ENCODE data around the gene TRPM3.
A peak's percentile ranks its signal among the peaks of the same experiment; 100 is the strongest.
"Not testable (repeated sequence)": the region's sequence is repeated elsewhere in the genome, so short reads cannot be mapped to it uniquely, and the experiment has no call there.

TRPM3 gene

DNA sequence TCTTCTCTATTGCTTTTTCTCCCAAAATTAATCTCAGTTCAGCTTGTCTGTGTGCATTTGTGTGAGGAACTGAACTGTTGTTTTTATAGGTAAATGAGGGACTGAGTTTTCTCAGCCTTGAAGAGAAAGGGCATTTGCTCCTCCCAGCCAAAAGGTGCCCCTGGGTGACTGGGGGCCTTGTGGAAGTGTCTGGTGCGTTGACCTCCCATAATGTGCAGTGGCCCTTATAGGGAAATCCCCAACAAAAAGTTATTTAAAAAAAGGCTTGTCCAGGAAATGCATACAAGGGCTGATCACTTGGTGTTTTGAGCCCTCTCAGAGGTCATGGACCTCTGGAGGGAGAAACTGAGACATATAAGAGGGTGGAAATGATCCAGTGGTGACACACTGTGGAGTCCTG lies 467.3 kb downstream of the TRPM3 start:
- DNase-seq, result no peak

DNA sequence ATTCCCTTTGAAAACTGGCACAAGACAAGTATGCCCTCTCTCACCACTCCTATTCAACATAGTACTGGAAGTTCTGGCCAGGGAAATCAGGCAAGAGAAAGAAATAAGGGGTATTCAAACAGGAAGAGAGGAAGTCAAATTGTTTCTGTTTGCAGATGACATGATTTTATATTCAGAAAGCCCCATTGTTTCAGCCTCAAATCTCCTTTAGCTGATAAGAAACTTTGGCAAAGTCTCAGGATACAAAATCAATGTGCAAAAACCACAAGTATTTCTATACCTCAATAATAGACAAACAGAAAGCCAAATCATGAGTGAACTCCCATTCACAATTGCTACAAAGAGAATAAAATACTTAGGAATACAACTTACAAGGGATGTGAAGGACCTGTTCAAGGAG lies 476.8 kb downstream of the TRPM3 start:
- not testable (repeated sequence) for DNase-seq

DNA sequence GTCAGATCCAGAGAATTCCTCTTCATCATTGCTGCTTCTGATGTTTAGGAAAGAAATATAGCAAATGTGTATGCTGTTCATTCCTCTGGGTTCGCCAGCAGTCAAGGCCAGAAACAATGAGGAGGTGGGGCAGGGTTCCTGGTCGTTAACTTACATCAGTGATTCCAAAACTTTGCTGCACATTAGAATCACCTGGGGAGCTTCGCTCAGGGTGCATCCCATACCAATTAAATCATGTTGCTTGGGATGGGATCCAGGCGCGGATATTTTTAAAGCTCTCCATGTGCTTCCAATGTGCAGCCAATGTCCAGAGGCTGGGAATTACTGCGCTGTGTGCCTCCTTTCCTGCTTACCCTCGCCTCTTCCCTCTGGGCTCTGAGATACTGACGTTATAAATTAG lies 479.1 kb downstream of the TRPM3 start:
- DNase-seq, result no peak

DNA sequence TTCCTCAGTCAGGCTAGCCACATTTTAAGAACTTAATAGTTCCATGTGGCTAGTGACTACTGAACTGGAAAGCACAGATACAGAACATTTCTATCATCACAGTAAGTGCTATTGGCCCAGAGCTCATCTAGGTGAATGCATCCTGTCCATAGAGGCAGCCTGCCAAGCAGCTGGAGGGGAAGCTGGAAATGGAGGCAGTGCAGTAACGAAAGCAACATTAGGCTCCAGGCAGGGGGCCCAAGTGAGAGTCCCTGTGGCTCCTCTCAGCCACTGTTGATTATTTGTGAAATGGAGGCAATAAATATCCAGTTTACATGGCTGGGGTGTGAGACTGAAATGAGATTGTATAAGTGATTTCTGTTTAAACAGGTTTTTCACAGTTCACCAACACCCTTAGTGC lies 479.8 kb downstream of the TRPM3 start:
- DNase-seq, result no peak

DNA sequence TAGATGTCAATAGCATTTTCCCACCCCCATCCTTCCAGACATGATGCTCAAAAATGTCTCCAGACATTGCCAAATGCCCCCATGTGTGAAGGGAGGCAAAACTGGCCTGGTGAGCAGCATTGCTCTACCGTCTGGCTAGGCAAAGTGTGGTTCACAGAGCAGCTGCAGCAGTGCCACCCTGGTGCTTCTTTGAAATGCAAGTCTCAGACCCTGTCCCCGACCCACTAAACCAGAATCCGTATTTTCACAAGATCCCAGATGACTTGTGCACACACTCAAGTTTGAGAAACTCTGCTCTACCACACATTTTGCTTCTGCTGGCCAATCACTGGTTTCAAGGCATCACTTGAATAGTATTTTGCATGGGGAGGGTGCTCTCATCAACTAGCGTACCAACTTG lies 480.4 kb downstream of the TRPM3 start:
- no peak for DNase-seq

DNA sequence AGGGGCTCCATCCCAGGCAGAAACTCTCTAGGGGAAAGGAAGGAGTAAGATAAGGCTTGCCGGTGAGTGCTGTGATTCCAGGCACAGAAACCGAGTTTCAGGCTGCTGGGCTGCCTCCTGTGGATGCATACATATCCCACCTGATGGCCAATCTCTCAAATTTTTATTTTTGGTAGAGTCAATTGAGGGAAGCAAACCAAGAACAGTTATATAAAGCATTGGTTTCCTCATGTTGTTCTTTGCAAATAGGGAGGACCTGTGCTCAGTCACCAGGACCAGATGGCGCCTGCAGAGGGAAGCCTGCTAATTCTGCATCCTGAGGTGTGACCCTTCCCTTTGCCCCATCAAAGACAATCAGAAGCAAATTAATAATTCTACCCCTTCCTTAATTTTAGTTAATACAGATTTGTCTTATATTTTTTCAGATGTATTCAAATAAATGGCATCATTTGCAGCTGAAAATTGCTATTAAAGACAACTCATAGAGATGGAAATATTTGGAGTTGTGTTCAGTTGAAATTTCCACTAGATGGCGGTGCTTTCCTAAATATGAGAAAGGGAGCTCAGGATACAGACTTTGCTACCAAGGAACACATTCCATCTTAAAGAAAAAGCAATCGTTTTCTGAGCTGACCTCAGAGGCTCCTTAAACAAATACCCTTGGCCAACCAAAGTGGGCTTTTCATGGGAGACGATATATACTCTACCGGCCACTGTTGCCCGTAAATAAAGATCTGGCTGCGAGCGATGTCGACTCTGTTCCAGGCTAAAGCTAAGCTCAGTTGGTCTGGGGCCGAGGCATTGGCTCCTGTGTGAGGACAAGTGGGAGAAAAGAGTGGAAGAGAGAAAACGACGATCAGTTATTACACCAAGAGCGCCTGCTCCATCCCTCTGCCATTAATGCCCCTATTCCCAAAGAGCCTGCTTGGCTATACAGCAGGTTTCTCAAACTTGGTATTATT lies 481.3 kb downstream of the TRPM3 start:
- peak; percentile 31 for DNase-seq

DNA sequence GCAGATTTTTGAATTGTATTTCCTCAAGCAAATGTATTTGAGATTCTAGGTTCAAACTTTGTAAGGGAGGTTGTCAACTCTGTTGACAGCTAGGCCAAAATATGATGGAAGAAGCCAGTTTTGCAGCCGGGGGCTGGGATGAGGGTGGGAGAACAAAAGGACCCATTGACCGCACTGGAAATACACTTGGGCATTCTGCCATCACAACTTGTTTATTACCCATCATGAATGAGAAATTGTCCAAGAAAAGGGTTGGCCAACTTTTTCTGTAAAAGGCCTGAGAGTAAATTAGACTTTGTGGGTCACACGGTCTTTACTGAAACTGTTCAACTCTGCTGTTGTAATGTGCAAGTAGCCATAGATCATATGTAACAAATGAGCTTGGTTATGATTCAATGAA lies 485.6 kb downstream of the TRPM3 start:
- no peak for DNase-seq

DNA sequence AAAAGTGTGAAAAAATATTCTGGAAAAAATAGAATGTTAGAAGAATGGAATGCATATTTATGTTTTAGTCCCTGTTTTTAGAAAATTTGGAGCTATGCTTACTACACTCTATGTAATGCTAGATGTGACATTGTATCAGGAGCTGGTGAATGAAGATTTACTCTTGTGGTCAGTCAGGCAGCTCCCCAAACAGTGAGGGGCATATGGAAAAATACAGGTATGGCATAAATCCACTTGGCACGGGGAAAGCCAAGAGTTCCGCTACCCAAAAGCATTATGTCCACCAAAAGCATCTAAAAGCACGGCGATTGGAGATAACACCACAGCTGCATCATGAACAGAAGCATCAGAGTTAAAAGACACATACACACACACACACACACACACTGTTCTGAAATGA lies 486.7 kb downstream of the TRPM3 start:
- DNase-seq, result no peak

DNA sequence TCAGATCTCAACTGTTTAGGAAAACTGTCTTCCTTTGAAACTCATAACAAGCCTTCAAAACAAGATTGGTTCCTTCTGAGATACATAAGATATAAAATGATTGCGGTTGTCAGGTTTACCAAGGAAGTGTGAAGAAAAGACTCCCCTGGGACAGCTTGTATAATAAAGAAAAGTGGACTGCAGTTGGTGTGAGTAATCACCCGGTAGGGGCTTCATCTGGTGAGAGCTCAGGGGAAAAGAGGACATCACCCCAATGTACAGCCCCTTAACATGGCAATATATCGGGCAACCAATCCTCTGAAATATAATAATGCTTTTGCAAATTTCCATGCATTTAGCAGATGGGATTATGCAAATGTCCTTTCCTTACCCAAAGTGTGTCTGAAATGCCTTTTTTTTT lies 490.4 kb downstream of the TRPM3 start:
- DNase-seq, result no peak

DNA sequence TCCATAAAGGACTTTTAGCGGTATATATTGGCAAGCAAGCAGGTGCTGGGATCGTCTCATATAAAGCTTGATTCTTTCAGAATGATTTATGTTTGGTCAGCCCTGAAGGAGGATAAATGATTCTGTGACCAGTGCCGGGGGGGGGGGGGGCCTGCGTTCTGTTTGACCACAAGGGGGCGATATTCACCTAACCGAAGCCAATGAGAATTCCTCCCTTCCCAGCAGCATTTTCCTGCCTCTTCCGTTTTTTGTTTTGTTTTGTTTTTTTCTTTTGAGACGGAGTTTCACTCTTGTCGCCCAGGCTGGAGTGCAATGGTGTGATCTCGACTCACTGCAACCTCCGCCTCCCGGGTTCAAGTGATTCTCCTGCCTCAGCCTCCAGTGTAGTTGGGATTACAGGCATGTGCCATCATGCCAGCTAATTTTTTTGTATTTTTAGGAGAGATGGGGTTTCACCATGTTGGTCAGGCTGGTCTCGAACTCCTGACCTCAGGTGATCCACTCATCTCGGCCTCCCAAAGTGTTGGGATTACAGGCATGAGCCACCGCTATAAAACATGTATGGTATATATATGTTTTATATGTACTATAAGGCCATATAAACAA lies 492.2 kb downstream of the TRPM3 start:
- not testable (repeated sequence) for DNase-seq

DNA sequence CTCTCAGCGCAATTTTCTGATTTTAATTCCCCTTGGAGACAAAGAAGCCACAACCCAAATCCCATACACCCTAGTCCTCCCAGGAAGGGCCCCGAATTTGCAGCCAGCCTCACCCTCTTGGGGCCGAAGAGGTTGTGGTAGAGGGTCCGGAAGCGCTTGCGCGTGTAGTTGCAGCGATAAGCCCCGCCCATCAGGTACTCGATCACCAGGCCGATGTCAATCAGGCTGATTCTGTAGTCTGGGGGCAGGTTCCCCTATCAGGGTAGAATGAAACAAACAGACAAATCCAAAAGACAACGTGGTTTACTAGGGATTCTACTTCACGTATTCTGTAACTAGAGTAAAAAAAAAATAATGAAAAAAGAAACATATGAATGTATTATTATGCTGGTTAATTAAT lies 496.3 kb downstream of the TRPM3 start:
- no peak for DNase-seq

DNA sequence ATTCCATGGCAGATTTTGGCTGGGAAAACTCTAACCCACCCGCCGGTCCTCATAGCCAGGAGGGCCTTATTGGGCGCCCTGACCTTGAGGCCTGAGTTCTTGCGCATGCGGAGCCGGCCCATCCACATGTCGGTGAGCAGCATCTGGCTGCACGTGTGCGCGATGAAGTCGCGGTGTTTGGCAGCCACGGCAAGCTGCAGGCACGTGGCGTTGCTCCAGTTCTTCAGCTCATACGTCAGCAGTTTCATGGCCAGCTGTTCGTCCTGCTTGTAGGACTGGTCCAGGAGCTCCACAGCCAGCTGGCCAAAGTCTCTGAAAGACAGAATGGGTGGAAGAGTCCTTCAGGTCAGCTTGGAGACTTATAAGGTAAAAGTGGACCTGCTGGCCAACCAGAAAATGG lies 502.6 kb downstream of the TRPM3 start:
- DNase-seq, result no peak

DNA sequence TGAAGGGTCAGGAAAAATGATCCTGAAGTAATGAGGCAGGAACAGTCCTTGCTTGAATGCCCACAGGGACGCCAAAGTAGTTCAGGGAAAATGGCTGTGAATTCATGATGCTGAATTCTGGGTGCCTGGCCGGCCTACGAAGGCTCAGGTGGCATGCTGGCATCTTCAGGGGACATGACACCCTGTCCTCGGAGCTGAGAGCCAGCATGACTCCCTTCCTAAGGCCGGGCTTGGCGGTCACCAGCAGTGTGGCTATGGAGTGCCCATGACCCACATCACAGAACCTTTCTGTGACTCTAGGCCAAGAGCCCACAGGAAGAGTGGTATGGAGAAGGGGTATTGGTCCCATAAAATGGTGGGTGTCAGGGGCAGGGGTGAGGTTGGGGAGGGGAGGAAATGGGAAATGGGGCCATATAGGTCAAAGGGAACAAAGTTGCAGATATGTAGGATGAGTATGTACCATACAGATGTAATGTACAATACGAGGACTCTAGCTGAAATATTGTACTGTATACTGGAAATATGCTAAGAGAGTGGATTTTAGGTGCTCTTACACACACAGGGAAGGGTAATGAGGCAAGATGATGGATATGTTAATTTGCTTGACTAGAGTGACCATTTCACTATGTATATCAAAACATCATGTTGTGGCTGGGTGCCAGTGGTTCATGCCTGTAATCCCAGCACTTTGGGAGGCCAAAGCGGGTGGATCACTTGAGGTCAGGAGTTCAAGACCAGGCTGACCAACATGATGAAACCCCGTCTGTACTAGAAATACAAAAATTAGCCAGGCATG lies 504.2 kb downstream of the TRPM3 start:
- no peak for DNase-seq

DNA sequence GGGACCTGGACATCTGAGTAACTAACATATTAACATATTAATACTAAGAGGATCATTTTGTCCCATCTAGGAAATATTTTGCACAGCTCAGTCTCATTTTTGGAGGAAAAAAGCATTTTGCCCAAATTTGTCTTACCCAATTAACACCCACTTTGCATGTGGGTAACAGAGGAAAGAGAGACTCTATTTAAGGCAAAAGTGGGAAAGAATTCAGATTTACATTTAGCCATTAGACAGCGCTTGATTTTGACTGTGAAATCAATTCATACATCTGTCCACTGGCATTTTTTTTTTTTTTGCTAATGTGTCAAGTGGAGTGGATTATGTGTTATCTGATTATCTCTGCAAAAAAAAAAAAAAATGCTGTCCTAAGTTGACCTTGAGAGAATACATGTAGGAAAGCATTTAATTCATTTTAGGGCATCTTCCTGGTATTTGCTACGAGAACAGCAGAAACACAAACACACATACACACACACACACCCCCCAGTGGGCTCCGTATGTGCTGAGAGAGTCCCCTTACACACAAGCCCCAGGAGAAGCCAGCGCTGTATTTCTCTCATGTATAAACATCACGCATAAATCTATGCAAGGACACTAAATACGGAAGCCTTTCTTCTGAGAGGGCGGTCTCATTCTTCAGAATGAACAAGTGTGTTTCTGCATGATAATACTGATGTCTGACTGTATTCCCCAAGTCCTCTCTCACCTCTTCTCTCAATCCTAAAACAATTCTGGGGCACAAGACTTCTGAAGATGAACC lies 505.0 kb downstream of the TRPM3 start:
- no peak for DNase-seq

DNA sequence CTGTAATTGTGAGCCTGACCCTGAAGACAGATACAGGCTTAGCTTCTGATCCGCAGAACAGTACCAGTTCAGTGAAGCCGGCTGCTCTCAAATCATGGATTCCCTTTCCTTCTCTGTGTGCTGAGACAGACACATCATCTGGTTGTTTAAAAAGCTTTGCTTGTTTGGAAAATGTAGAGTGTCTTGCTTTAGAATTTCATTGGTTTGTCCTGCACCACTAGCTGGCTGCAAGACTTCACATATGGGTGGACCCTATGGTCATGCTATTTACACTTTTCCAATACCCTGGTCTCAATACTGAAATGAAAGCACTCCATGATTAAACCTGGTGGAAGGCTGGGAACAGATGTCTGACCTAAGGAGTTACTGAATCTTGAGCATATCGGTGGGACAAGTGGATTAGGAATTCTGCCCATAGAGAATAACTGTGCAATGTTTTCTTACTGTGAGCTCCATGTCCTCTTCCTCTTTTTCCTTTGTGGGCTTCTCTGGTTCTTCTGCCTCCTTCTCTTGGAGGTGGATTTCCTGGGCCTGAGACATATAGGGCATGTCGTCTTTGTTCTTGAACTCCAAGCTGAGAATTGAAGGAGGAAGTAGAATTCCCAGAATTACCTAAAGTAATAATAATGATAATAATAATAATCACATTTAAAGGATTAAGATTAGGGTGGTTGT lies 505.8 kb downstream of the TRPM3 start:
- DNase-seq, result no peak

DNA sequence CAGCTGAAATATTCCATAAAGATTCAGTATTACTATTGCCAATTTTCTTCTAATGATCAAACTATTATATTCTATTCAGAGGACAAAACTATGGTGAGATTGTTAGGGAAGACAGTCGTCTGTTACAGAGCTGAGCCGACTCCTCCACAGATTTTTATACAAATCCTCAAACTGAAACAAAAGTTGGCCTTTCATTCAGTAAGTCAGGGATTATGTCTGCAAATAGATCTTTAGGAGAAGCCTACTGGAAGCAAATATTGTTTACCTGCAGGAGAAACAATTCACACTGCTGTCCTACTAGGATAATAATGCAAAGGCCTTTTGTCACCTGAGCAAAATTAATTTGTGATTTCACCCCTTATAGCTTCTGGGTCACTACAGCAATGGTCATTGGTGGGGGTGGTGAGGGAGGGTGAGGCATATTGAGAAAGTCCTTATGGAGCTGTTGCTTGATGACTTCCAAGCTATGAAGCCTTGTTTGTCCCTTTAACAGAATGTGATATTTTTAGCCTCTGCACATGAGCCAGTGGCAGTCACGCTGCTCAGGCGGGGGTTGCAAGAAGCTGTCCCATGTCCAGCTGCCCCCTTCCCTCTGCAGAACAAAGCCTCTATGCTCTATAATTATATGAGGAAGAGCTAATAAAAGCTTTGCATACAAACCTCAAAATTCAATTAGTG lies 506.5 kb downstream of the TRPM3 start:
- DNase-seq, result no peak

DNA sequence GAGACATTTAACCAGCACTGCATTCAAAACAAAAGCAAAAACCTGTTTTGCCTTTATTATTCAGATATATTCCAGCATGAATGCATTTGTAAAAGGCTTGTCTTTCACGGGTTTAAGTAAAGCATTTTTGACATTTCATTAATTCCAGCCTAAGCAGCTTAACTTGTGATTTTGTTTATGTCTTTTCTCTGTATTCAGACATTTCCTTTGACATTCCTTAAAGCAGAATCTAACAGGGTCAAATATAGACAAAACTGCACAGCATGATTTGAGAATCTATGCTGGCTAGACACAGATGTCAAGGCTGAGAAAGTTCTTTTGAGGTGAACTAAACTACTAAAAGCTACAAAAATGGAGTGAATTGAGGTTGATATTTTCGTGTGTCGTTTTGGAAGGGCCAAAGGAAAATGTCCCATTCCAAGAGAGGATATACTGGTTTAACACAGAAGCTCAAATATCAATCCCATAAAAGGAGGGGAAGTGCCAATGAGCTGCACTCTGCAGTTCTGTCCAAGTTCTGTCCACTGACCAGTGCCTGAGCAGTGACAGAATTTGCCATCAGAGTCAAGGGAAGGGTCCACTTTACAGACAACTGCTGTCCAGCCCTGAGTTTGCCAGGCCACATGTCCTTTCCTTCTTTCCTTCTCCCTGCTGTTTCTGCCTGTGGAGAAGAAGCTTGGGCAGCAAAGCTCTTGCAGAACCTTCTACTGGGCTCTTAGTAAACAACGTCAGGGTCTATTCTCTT lies 508.2 kb downstream of the TRPM3 start:
- DNase-seq, result no peak

DNA sequence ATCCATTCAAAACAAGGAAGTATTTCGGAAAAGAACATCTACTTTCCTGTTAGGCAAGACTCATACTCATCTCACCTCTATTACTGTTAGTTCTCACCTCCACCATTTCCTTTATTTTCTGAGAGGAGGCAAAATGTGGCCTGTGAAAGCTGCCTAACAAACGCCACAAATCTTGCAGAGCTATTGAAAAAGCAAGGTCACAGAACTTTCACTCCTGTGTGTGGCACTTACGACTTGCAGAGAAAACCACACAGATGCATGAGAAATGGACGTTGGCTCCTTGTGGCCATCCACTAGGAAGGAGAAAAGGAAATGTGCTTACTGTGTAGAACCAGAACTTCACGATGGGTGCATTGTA lies 511.2 kb downstream of the TRPM3 start:
- DNase-seq, result no peak

DNA sequence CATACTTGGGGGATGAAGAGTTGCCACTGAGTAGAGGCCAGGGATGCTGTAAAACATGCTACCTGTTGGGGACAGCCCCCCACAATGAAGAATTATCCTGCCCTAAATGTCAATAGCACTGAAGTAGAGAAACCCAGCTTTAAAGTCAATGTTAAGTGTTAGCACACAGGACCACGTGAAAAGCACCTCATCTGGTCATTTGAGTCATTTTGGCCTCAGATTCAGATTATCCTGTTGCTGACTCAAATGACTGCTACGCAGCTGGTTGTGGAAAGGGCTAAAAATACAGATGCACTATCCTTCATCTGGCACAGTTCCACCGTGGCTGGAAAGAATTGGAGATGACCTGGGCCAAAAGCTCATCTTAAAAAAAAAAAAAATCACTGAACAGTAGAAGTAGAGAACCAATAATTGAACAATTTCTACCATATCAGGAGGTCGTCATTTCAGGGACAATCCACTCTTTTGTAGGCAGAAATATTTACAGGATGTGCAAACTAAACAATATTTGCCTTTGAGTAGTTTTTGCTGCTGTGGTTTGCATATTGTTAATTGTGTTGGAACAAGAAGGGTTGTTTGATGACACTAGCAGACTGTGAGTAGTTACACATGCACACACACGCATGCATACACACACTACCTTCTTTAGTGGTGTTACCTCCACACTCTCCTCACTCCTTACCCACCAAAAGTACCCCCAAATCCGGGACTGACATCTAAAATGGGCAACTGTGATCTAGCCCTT lies 511.7 kb downstream of the TRPM3 start:
- DNase-seq, result no peak

DNA sequence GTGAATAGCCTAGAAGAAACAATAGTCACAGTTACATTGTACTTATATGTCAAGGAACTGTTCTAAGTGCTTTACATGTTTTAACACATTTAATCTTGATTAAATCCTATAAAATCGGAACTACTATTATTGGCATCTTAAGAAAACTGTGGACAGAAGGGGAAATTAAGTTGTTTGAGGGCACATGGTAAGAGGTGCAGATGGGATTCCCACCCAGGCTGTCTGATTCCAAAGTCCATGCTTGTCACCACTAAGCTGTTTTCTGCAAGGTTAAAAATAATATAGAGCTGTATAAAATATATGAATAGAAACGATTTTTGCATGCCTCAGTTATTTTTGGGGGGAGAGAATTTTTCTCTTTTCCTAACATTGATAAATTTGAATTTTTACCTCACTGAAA lies 512.4 kb downstream of the TRPM3 start:
- no peak for DNase-seq
